Hepatocyte (in vitro differentiated cells): ENCODE measurements around the gene MAP4K1.

Experiments used
- EZH2 ChIP-seq: fragments of 200-600 bp; sonication (generic); IDR thresholded peaks from 2 replicates; pipeline ENCODE4 v1.6.1; 2016; ENCODE audit warnings: antibody characterized with exemption, mild to moderate bottlenecking, borderline replicate concordance
- EZH2phosphoT487 ChIP-seq: fragments of 200-600 bp; sonication (generic); IDR thresholded peaks from one replicate; pipeline ENCODE4 v1.6.1; 2018; ENCODE audit warnings: antibody characterized with exemption, mild to moderate bottlenecking, low read depth, moderate library complexity; ENCODE audit not compliant: unreplicated experiment, severe bottlenecking
- TF ChIP-seq, protein P1 (sequence below): fragments of 200-600 bp; sonication (generic); IDR thresholded peaks from 2 replicates; pipeline ENCODE4 v1.5.1; 2016; ENCODE audit warnings: antibody characterized with exemption, mild to moderate bottlenecking; ENCODE audit not compliant: poor library complexity

GRCh38 chr19:38617764-38618589, at the start of gene MAP4K1:
- TF ChIP-seq, protein P1, sequence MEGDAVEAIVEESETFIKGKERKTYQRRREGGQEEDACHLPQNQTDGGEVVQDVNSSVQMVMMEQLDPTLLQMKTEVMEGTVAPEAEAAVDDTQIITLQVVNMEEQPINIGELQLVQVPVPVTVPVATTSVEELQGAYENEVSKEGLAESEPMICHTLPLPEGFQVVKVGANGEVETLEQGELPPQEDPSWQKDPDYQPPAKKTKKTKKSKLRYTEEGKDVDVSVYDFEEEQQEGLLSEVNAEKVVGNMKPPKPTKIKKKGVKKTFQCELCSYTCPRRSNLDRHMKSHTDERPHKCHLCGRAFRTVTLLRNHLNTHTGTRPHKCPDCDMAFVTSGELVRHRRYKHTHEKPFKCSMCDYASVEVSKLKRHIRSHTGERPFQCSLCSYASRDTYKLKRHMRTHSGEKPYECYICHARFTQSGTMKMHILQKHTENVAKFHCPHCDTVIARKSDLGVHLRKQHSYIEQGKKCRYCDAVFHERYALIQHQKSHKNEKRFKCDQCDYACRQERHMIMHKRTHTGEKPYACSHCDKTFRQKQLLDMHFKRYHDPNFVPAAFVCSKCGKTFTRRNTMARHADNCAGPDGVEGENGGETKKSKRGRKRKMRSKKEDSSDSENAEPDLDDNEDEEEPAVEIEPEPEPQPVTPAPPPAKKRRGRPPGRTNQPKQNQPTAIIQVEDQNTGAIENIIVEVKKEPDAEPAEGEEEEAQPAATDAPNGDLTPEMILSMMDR, result no peak
- TF ChIP-seq EZH2 (no peak), EZH2phosphoT487 (no peak)
